Stimulated activated effector memory CD8-positive, alpha-beta T cell treated with anti-CD3 and anti-CD28 coated beads, Interleukin-12 subunit alpha, Interleukin-12 subunit beta, amount 100 ng/mL, for 72 hours (primary cell): ENCODE measurements around the gene TRIM15.
"Not testable (repeated sequence)": the region's sequence is repeated elsewhere in the genome, so short reads cannot be mapped to it uniquely, and the experiment has no call there.

Source experiments
- ATAC-seq: fragments of 150-1000 bp; cut with Tn5 transposase; 2 replicates; pipeline ENCODE4 v1.10.0; 2021
- DNase-seq, 2 donors: peaks; one replicate each; pipeline ENCODE4 v3.0.0; 2021 to 2022; ENCODE audit warnings: low spot score in 2 of 2
- H3K27ac Mint-ChIP-seq: one replicate; pipeline ENCODE4 v1.8.0; 2022; ENCODE audit warnings: mild to moderate bottlenecking, mixed read lengths
- H3K36me3 Mint-ChIP-seq: one replicate; pipeline ENCODE4 v1.8.0; 2022; ENCODE audit warnings: mild to moderate bottlenecking, mixed read lengths
- H3K4me1 Mint-ChIP-seq: one replicate; pipeline ENCODE4 v1.8.0; 2022; ENCODE audit warnings: mixed read lengths
- H3K4me3 Mint-ChIP-seq: one replicate; pipeline ENCODE4 v1.8.0; 2022; ENCODE audit warnings: mild to moderate bottlenecking, mixed read lengths
- H3K9me3 Mint-ChIP-seq: one replicate; pipeline ENCODE4 v1.8.0; 2022; ENCODE audit warnings: mixed read lengths

TRIM15 gene

DNA sequence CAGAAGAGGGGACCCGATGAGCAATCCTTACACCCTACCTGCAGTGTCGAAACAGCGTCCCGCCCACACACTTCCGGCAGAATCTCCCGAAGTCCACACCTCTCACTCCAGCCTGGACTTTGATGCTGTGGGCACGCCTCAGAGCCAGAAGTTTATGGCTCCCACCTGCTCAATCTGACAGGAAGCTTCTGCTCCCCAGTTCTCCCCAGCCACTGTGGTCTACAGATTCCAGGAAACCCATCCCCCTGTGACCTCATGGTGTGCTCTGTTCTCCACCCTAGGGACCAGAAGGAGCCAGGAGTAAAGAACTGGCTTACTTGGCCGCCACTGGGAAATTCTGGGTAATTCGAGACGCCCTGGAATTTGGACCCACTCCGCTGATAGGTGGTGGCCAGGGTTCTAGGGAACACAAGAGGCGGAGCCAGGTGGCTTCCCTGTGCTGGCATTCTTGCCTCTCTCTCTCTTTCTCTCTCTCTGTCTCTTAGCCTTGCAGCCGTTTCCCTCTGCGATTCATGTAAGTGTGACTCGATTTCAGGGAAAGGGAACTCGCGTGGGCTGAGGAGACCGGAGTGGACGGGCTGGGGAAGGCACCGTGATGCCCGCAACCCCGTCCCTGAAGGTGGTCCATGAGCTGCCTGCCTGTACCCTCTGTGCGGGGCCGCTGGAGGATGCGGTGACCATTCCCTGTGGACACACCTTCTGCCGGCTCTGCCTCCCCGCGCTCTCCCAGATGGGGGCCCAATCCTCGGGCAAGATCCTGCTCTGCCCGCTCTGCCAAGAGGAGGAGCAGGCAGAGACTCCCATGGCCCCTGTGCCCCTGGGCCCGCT is at the start of gene TRIM15:
TRIM15 (plus strand) TSS at position 457 of the 828 bp plus-strand sequence; CDS start at position 596, 139 bp downstream.
- Mint-ChIP-seq H3K4me3 (peak within 1 kb of the TSS; percentile 7), H3K9me3 (no peaks in the 10 kb centered on the region), H3K27ac (no peak within 1 kb of the TSS), H3K36me3 (no peaks in the 10 kb centered on the region), H3K4me1 (peaks cover 20% of the 10 kb centered on the region)
- DNase-seq (peak in 1 of 2 donors; percentile 62), ATAC-seq (peak; percentile 64)

GRCh38 chr6:30113841-30114240 is 49.5 kb upstream of the TRIM15 start:
- Mint-ChIP-seq H3K9me3 (no peaks in the 10 kb centered on the region), H3K4me3 (no peak overlapping the region), H3K36me3 (no peaks in the 10 kb centered on the region), H3K4me1 (peaks cover 17% of the 10 kb centered on the region), H3K27ac (no peak overlapping the region)
- DNase-seq, result no peak
- no peak for ATAC-seq

GRCh38 chr6:30116724-30117123 is 46.6 kb upstream of the TRIM15 start:
- DNase-seq, result no peak
- Mint-ChIP-seq H3K4me1 (peaks cover 14% of the 10 kb centered on the region), H3K36me3 (no peaks in the 10 kb centered on the region), H3K9me3 (no peaks in the 10 kb centered on the region), H3K27ac (no peak overlapping the region), H3K4me3 (no peak overlapping the region)
- ATAC-seq, result no peak

- not testable (repeated sequence) for H3K27ac Mint-ChIP-seq, H3K36me3 Mint-ChIP-seq, H3K9me3 Mint-ChIP-seq, ATAC-seq, DNase-seq, H3K4me3 Mint-ChIP-seq, H3K4me1 Mint-ChIP-seq
Observed at GRCh38 chr6:30118691-30119090, 44.7 kb upstream of the TRIM15 start.

- Mint-ChIP-seq H3K9me3 (no peaks in the 10 kb centered on the region), H3K4me3 (no peak overlapping the region), H3K4me1 (no peaks in the 10 kb centered on the region), H3K27ac (no peak overlapping the region), H3K36me3 (no peaks in the 10 kb centered on the region)
- no peak for ATAC-seq
- no peak for DNase-seq
Observed at GRCh38 chr6:30121446-30122366, 41.6 kb upstream of the TRIM15 start.

DNA sequence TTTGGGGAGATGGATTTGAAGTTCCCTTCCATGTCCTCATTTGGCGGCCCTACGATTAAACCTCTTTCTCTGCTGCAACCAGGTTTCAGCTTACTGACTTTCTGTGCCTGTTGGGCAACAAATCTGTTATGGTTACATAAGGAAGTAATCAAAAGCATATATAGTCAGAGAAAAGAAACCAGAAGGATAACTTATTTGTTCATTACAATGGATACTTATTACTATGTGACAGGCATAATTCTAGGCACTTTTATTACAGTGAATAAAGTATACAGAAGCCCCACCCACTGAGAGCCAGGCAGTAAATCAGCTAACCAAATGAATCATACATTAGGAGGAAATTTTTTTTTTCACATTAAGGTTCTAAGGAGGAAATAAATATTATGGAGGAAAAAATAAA is 40.8 kb upstream of the TRIM15 start:
- H3K36me3 Mint-ChIP-seq, result no peaks in the 10 kb centered on the region
- peaks cover 6% of the 10 kb centered on the region for H3K4me1 Mint-ChIP-seq
- H3K9me3 Mint-ChIP-seq, result no peaks in the 10 kb centered on the region
- no peak overlapping the region for H3K4me3 Mint-ChIP-seq
- no peak for ATAC-seq
- no peak for DNase-seq
- no peak overlapping the region for H3K27ac Mint-ChIP-seq

GRCh38 chr6:30127238-30128093 is 35.9 kb upstream of the TRIM15 start:
- Mint-ChIP-seq H3K27ac (no peak overlapping the region), H3K4me3 (no peak overlapping the region), H3K36me3 (no peaks in the 10 kb centered on the region), H3K9me3 (no peaks in the 10 kb centered on the region), H3K4me1 (peaks cover 13% of the 10 kb centered on the region)
- no peak for ATAC-seq
- DNase-seq, result no peak

GRCh38 chr6:30129265-30130178 is 33.8 kb upstream of the TRIM15 start:
- peaks cover 13% of the 10 kb centered on the region for H3K4me1 Mint-ChIP-seq
- H3K9me3 Mint-ChIP-seq, result no peaks in the 10 kb centered on the region
- no peaks in the 10 kb centered on the region for H3K36me3 Mint-ChIP-seq
- DNase-seq (no peak), ATAC-seq (peak; percentile 68)
- H3K27ac Mint-ChIP-seq, result no peak overlapping the region
- no peak overlapping the region for H3K4me3 Mint-ChIP-seq

DNA sequence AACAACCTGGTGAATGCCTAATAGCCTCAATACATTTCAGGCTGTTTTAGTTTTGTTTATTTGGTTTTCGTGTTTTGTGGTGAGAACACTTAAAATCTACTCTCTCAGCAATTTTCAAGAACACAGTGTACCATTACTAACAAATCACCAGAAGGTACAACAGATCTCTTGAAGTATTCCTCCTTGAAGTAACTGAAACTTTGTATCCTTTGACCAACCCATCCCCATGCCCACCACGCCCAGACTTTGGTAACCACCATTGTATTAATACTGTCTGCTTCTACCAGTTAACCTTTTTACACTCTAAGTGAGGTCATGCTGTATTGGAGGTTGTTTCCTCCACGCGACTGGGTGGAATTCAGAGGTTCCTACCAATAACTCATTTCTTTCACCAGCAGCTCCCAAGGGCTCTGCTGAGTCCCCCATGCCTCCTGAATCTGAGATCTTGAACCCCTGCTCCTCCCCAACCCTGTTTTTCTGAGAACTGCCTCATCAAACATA is 33.1 kb upstream of the TRIM15 start:
- Mint-ChIP-seq H3K4me3 (no peak overlapping the region), H3K27ac (no peak overlapping the region), H3K36me3 (no peaks in the 10 kb centered on the region), H3K9me3 (no peaks in the 10 kb centered on the region), H3K4me1 (peaks cover 13% of the 10 kb centered on the region)
- ATAC-seq, result no peak
- no peak for DNase-seq

- no peaks in the 10 kb centered on the region for H3K9me3 Mint-ChIP-seq
- H3K27ac Mint-ChIP-seq, result no peak overlapping the region
- ATAC-seq (peak; percentile 91), DNase-seq (peak; percentile 44 to 74)
- no peak overlapping the region for H3K4me3 Mint-ChIP-seq
- no peaks in the 10 kb centered on the region for H3K36me3 Mint-ChIP-seq
- H3K4me1 Mint-ChIP-seq, result peaks cover 13% of the 10 kb centered on the region
Observed at GRCh38 chr6:30130887-30131862, 32.2 kb upstream of the TRIM15 start.

DNA sequence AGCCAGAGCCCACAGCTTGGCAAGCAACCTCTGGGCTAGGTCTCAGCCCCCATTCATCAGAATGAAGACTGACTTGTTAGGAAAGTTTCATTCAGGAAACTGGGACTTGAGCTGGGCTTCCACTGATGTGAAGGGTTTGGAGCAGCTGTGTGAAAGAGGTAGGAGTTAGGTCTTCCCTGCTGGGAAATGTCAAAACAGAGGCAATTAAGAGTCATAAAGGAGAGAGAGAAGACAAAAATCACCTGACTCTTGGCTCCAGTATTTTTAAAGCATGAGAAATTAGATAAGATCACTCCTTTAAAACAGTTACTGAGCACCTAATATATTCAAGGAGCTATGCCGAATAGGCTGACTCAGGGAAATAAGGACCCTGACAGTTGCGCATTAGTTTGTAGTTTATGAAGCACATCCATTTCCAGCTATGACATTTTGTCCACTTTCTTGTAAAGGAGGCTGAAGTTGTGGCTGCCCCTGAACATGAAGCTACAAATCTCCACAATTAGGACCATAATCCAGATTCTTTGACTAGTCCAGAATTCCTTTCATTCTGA is 31.3 kb upstream of the TRIM15 start:
- DNase-seq, result no peak
- no peak for ATAC-seq
- Mint-ChIP-seq H3K4me3 (no peak overlapping the region), H3K9me3 (no peaks in the 10 kb centered on the region), H3K4me1 (peaks cover 11% of the 10 kb centered on the region), H3K36me3 (no peaks in the 10 kb centered on the region), H3K27ac (no peak overlapping the region)

DNA sequence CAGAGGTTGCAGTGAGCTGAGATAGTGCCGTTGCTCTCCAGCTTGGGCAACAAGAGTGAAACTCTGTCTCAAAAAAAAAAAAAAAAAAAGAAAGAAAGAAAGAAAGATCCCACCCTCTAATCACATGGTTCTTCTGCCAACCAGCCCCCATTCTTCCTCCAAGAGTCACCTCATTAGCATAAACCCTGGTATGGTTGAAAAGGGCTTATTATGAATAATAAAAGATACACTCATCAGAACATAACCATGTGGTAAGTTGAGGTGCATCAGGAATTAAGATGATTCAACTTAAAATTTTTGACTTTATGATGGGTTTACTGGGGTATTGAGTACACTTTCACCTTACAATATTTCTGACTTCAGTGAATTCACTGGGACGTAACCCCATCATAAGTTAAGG is 28.2 kb upstream of the TRIM15 start:
- H3K4me3 Mint-ChIP-seq, result no peak overlapping the region
- H3K4me1 Mint-ChIP-seq, result peaks cover 7% of the 10 kb centered on the region
- no peak for DNase-seq
- no peaks in the 10 kb centered on the region for H3K9me3 Mint-ChIP-seq
- H3K36me3 Mint-ChIP-seq, result no peaks in the 10 kb centered on the region
- no peak overlapping the region for H3K27ac Mint-ChIP-seq
- ATAC-seq, result no peak

GRCh38 chr6:30135757-30136156 is 27.6 kb upstream of the TRIM15 start, which contains the start of gene TRIM40:
TSS of gene TRIM40 (plus strand) at chr6:30136140. CDS start at chr6:30137037, 897 bp downstream.
- Mint-ChIP-seq H3K9me3 (no peaks in the 10 kb centered on the region), H3K36me3 (no peaks in the 10 kb centered on the region), H3K27ac (no peak within 1 kb of the TSS), H3K4me3 (no peak within 1 kb of the TSS), H3K4me1 (peaks cover 5% of the 10 kb centered on the region)
- DNase-seq, result no peak
- ATAC-seq, result no peak
